H1 (cell line): Measurements from ENCODE around the gene DIAPH2. TPM values are rescaled to one million over a fixed set of nuclear protein-coding genes. Genes with fewer than 3 reads are reported as not detected.

Experiments
- CTCF ChIA-PET: fragments of 300-600 bp; sonication (Branson Sonifier 250); formaldehyde crosslinking; loops from one replicate; lab custom pipeline; 2021; ENCODE audit not compliant: partially characterized antibody; lab: Charles Lee
- POLR2A ChIA-PET: fragments of 300-600 bp; sonication (Branson Sonifier 250); formaldehyde crosslinking; loops from one replicate; lab custom pipeline; 2021; ENCODE audit warnings: inconsistent platforms; ENCODE audit not compliant: partially characterized antibody; lab: Charles Lee
- DNase-seq, 2 experiments: peaks; one replicate each; pipeline versions ENCODE4 v3.0.0 to v3.0.0-alpha.2; 2010 to 2022; ENCODE audit warnings: low spot score in 2 of 2, low read depth in 1 of 2, mixed read lengths in 1 of 2
- FAIRE-seq: peaks from 2 replicates; lab custom pipeline; 2011; peaks lifted over from hg19 to GRCh38; lab: Jason Lieb, UNC
- H2AFZ ChIP-seq: 2 replicates; pipeline ENCODE4 v1.8.1; 2012; ENCODE audit warnings: low read length, inconsistent platforms
- H2AK5ac ChIP-seq: 2 replicates; pipeline ENCODE4 v1.6.1; 2013; ENCODE audit warnings: low read depth, low read length
- H2BK120ac ChIP-seq: replicated peaks from 2 replicates; pipeline ENCODE3; 2013; ENCODE audit warnings: low read depth, low read length, inconsistent platforms
- H2BK12ac ChIP-seq: 2 replicates; pipeline ENCODE4 v1.6.1; 2013; ENCODE audit warnings: low read depth, low read length
- H2BK15ac ChIP-seq: 2 replicates; pipeline ENCODE4 v1.6.1; 2013; ENCODE audit warnings: low read length
- H2BK20ac ChIP-seq: 2 replicates; pipeline ENCODE4 v1.6.1; 2013; ENCODE audit warnings: low read length
- H2BK5ac ChIP-seq: 2 replicates; pipeline ENCODE4 v1.6.1; 2013; ENCODE audit warnings: low read depth, low read length
- H3K14ac ChIP-seq: 2 replicates; pipeline ENCODE4 v1.6.1; 2013; ENCODE audit warnings: inconsistent platforms; ENCODE audit not compliant: insufficient read length
- H3K18ac ChIP-seq: 2 replicates; pipeline ENCODE4 v1.6.1; 2013; ENCODE audit warnings: low read length; ENCODE audit errors: extremely low read depth
- H3K23ac ChIP-seq: 2 replicates; pipeline ENCODE4 v1.6.1; 2013; ENCODE audit warnings: inconsistent platforms; ENCODE audit not compliant: insufficient read length
- H3K23me2 ChIP-seq: 2 replicates; pipeline ENCODE4 v1.6.1; 2013; ENCODE audit warnings: low read depth, low read length
- H3K27ac ChIP-seq: 2 replicates; pipeline ENCODE4 v1.6.1; 2011; ENCODE audit warnings: low read depth, low read length, inconsistent platforms
- H3K27me3 ChIP-seq, 4 experiments: replicated peaks in 1 of 4; 1 replicate in 1 of 4; 2 replicates in 3 of 4; pipeline versions ENCODE4 v1.6.1 to v1.8.1; 2011 to 2013; ENCODE audit warnings: low read length in 3 of 4, mild to moderate bottlenecking in 3 of 4, inconsistent platforms in 2 of 4, mixed read lengths in 2 of 4, moderate library complexity in 1 of 4; ENCODE audit not compliant: control insufficient read depth in 3 of 4, insufficient read depth in 3 of 4; ENCODE audit errors: extremely low read depth in 1 of 4
- H3K36me3 ChIP-seq, 4 experiments: 2 replicates each; pipeline versions ENCODE4 v1.6.1 to v1.8.1; 2011 to 2013; ENCODE audit warnings: mild to moderate bottlenecking in 4 of 4, low read length in 3 of 4, moderate library complexity in 2 of 4, control low read depth in 1 of 4, inconsistent platforms in 1 of 4; ENCODE audit not compliant: insufficient read depth in 4 of 4, control insufficient read depth in 2 of 4
- H3K4ac ChIP-seq: replicated peaks from 2 replicates; pipeline ENCODE3; 2013; ENCODE audit warnings: low read length, low read depth, mixed read lengths, inconsistent platforms; ENCODE audit not compliant: insufficient read length
- H3K4me1 ChIP-seq, 4 experiments: replicated peaks in 1 of 4; 1 replicate in 1 of 4; 2 replicates in 3 of 4; pipeline versions ENCODE4 v1.6.1 to v1.8.1; 2011 to 2013; ENCODE audit warnings: low read length in 3 of 4, inconsistent platforms in 2 of 4, mixed read lengths in 1 of 4; ENCODE audit not compliant: insufficient read depth in 4 of 4, control insufficient read depth in 3 of 4
- H3K4me2 ChIP-seq, 2 experiments: 2 replicates each; pipeline versions ENCODE4 v1.6.1 to v1.8.1; 2011 to 2013; ENCODE audit warnings: low read depth in 2 of 2, low read length in 2 of 2, control low read depth in 1 of 2, inconsistent platforms in 1 of 2, mild to moderate bottlenecking in 1 of 2; ENCODE audit not compliant: insufficient read depth in 1 of 2
- H3K4me3 ChIP-seq, 4 experiments: fragments of 200-600, 300-600 bp in 1 of 4; sonication (generic), shearing (Covaris generic), sonication (Bioruptor Twin) in 1 of 4; 2 replicates each; pipeline versions ENCODE4 v1.5.1 to v1.8.1; 2011 to 2016; ENCODE audit warnings: low read length in 4 of 4, low read depth in 3 of 4, control low read depth in 2 of 4, inconsistent platforms in 2 of 4, mild to moderate bottlenecking in 2 of 4, mixed read lengths in 1 of 4, moderate library complexity in 1 of 4; ENCODE audit not compliant: insufficient read depth in 2 of 4; ENCODE audit errors: extremely low read depth in 1 of 4
- H3K56ac ChIP-seq: replicated peaks from 2 replicates; pipeline ENCODE3; 2013; ENCODE audit warnings: low read depth, mild to moderate bottlenecking, mixed read lengths, low read length, inconsistent platforms; ENCODE audit not compliant: insufficient read length
- H3K79me1 ChIP-seq: 2 replicates; pipeline ENCODE4 v1.6.1; 2013; ENCODE audit warnings: low read depth, low read length, control low read depth
- H3K79me2 ChIP-seq, 2 experiments: 2 replicates each; pipeline versions ENCODE4 v1.6.1 to v1.8.1; 2012 to 2013; ENCODE audit warnings: low read length in 2 of 2, mild to moderate bottlenecking in 2 of 2, inconsistent platforms in 1 of 2; ENCODE audit not compliant: insufficient read depth in 2 of 2, control insufficient read depth in 1 of 2
- H3K9ac ChIP-seq, 4 experiments: replicated peaks in 1 of 4; 1 replicate in 1 of 4; 2 replicates in 3 of 4; pipeline versions ENCODE4 v1.6.1 to v1.8.1; 2011 to 2013; ENCODE audit warnings: low read depth in 3 of 4, low read length in 3 of 4, control low read depth in 2 of 4, mild to moderate bottlenecking in 2 of 4, moderate library complexity in 2 of 4, inconsistent platforms in 1 of 4; ENCODE audit errors: extremely low read depth in 1 of 4
- H3K9me3 ChIP-seq, 2 experiments: 2 replicates each; pipeline versions ENCODE4 v1.6.1 to v1.8.1; 2012 to 2013; ENCODE audit warnings: mild to moderate bottlenecking in 2 of 2, moderate library complexity in 2 of 2, control low read depth in 1 of 2, inconsistent platforms in 1 of 2, low read depth in 1 of 2, low read length in 1 of 2, mixed read lengths in 1 of 2; ENCODE audit not compliant: insufficient read depth in 2 of 2
- H4K20me1 ChIP-seq, 2 experiments: replicated peaks in 1 of 2; 2 replicates each; pipeline versions ENCODE3 to v1.8.1; 2011 to 2013; ENCODE audit warnings: inconsistent platforms in 2 of 2, low read length in 2 of 2, mild to moderate bottlenecking in 1 of 2; ENCODE audit not compliant: insufficient read depth in 2 of 2, control insufficient read depth in 1 of 2
- H4K5ac ChIP-seq: 2 replicates; pipeline ENCODE4 v1.6.1; 2013; ENCODE audit warnings: low read length, low read depth, mixed read lengths, inconsistent platforms; ENCODE audit not compliant: insufficient read length
- H4K8ac ChIP-seq: 2 replicates; pipeline ENCODE4 v1.8.0; 2013; ENCODE audit warnings: mild to moderate bottlenecking, moderate library complexity, low read length, inconsistent platforms; ENCODE audit not compliant: insufficient read depth; ENCODE audit errors: extremely low read depth
- H4K91ac ChIP-seq: replicated peaks from 2 replicates; pipeline ENCODE3; 2013; ENCODE audit warnings: low read length, mixed read lengths, inconsistent platforms; ENCODE audit not compliant: insufficient read length
- ASH2L ChIP-seq: fragments of 200-600, 300-600 bp; sonication (generic); IDR thresholded peaks from one replicate; pipeline ENCODE4 v1.7.1; 2017; ENCODE audit warnings: low read length
- CREB1 ChIP-seq: IDR thresholded peaks from 2 replicates; pipeline ENCODE4 v1.6.1; 2012; ENCODE audit warnings: inconsistent platforms
- HDAC2 ChIP-seq, 2 experiments: fragments of 300-600 bp in 1 of 2; sonication (generic) in 1 of 2; IDR thresholded peaks; 2 replicates each; pipeline ENCODE4 v1.6.1; 2011 to 2012; ENCODE audit warnings: low read depth in 2 of 2, low read length in 2 of 2, mild to moderate bottlenecking in 2 of 2, moderate library complexity in 2 of 2, borderline replicate concordance in 1 of 2, inconsistent platforms in 1 of 2
- HDAC6 ChIP-seq: IDR thresholded peaks from one replicate; pipeline ENCODE4 v1.7.1; 2012; ENCODE audit warnings: low read depth, mild to moderate bottlenecking, inconsistent platforms, low read length, moderate library complexity
- JUN ChIP-seq: IDR thresholded peaks from 2 replicates; pipeline ENCODE4 v1.6.1; 2011; ENCODE audit warnings: low read depth, mild to moderate bottlenecking, improper control_type of control experiment, low read length
- NANOG ChIP-seq: IDR thresholded peaks from 2 replicates; pipeline ENCODE4 v1.6.1; 2011; ENCODE audit warnings: low read length, low read depth, mild to moderate bottlenecking, inconsistent platforms; ENCODE audit not compliant: insufficient read depth, poor library complexity, severe bottlenecking
- POLR2A ChIP-seq, 2 experiments: IDR thresholded peaks; 1 replicate in 1 of 2; 2 replicates in 1 of 2; pipeline ENCODE4 v1.6.1; 2011; ENCODE audit warnings: low read depth in 2 of 2, low read length in 2 of 2, mild to moderate bottlenecking in 2 of 2; ENCODE audit errors: control extremely low read depth in 1 of 2
- SP4 ChIP-seq: IDR thresholded peaks from 2 replicates; pipeline ENCODE4 v1.6.1; 2012; ENCODE audit warnings: low read length, inconsistent platforms
- SRF ChIP-seq: IDR thresholded peaks from 2 replicates; pipeline ENCODE4 v1.6.1; 2011; ENCODE audit warnings: mild to moderate bottlenecking, low read depth, low read length, moderate library complexity
- WGBS, 2 experiments: shearing (Covaris generic) in 1 of 2; methylation state at CpG; one replicate each; pipeline versions ENCODE4 v1.1.6 to v1.1.7; 2013 to 2015; ENCODE audit warnings: low lambda C conversion rate in 2 of 2, mixed read lengths in 2 of 2, inconsistent platforms in 1 of 2, low coverage in 1 of 2, missing lambda C conversion rate in 1 of 2; ENCODE audit not compliant: insufficient replicate concordance in 2 of 2, insufficient coverage in 1 of 2, insufficient read length in 1 of 2; ENCODE audit errors: extremely low coverage in 1 of 2, missing lambda C conversion rate in 1 of 2; 5-methylcytosine and 5-hydroxymethylcytosine counted together
- polyA plus RNA-seq, 7 experiments: library from polyadenylated mRNA; depleted of rRNA in 3 of 7; stranded (reverse) in 5 of 7; unstranded in 2 of 7; fragments of >200 nt in 5 of 7; fragments of 200-250 nt in 2 of 7; gene quantifications; 1 replicate in 5 of 7; 2 replicates in 1 of 7; 4 replicates in 1 of 7; pipeline versions ENCODE4 v1.2.1 to v1.2.3, GENCODE V29; 2011 to 2013; ENCODE audit warnings: missing spikeins in 2 of 7, mixed read lengths in 2 of 7
- total RNA-seq: library from RNA; stranded (reverse); fragmentation: NEBNext Ultra II Directional; extraction: Animal tissue kit (Norgen Biotek cat#: 25700); gene quantifications from 2 replicates; pipeline ENCODE4 v1.2.1, GENCODE V29; 2021

The DIAPH2 gene
- total and polyA plus RNA-seq, 2 of the 8 experiments (the other 6 are each of a cell fraction or from before 2014, with no cell fraction given) = 4.4 to 24.3 TPM

- H3K4me1 ChIP-seq = no peaks in the 10 kb centered on the region; a peak in 1 of 7 replicates
- H3K23ac ChIP-seq = no peak overlapping the region
- H4K5ac ChIP-seq = no peak overlapping the region
- H2BK5ac ChIP-seq = no peak overlapping the region
- no peak overlapping the region for H3K4me2 ChIP-seq
- 70% methylated on average over 1 of the region's 1 CpG; no CpG with 5 or more reads in 1 of the 2 experiments for WGBS, 2 experiments
- no peak overlapping the region for H3K4me3 ChIP-seq
- H4K91ac ChIP-seq = no peak overlapping the region
- no peak overlapping the region for H2AFZ ChIP-seq
- no peak overlapping the region for H2BK20ac ChIP-seq
- ChIA-PET CTCF (interaction anchor here (1.6 kb wide), 1 partner anchor 9 kb away, joined by 4 read pairs; no protein-coding TSS in a partner anchor), POLR2A (no interaction called here)
- no peak overlapping the region for H3K18ac ChIP-seq
- H3K79me1 ChIP-seq = no peaks in the 10 kb centered on the region
- H3K23me2 ChIP-seq = no peaks in the 10 kb centered on the region
- no peak for TF ChIP-seq ASH2L
- TF ChIP-seq HDAC6 = no peak
- no peak for TF ChIP-seq SRF
- no peak for TF ChIP-seq SP4
- TF ChIP-seq CREB1 = no peak
- no peak for TF ChIP-seq NANOG
- TF ChIP-seq HDAC2 (IDR thresholded peaks at IDR 0.05; ENCODE audit: borderline replicate concordance in 1 of 2, low read depth in 2 of 2, low read length in 2 of 2) = no peak
- no peak for TF ChIP-seq POLR2A (IDR thresholded peaks at IDR 0.05; ENCODE audit: control extremely low read depth in 1 of 2, low read depth in 2 of 2, low read length in 2 of 2)
- no peak for TF ChIP-seq JUN
- H2AK5ac ChIP-seq = no peak overlapping the region
- H2BK15ac ChIP-seq = no peak overlapping the region
- no peak for FAIRE-seq
- no peak overlapping the region for H3K27ac ChIP-seq
- no peaks in the 10 kb centered on the region for H3K36me3 ChIP-seq
- no peak for DNase-seq
- H3K9me3 ChIP-seq = no peaks in the 10 kb centered on the region
- no peak overlapping the region for H4K8ac ChIP-seq
- H3K79me2 ChIP-seq = no peaks in the 10 kb centered on the region
- no peak overlapping the region for H3K9ac ChIP-seq
- no peak overlapping the region for H2BK12ac ChIP-seq
- H2BK120ac ChIP-seq = no peak overlapping the region
- no peaks in the 10 kb centered on the region for H3K27me3 ChIP-seq
- no peak overlapping the region for H3K14ac ChIP-seq
- H3K4ac ChIP-seq = no peak overlapping the region
- H3K56ac ChIP-seq = no peak overlapping the region
- no peaks in the 10 kb centered on the region for H4K20me1 ChIP-seq
These were observed 297.5 kb downstream of the DIAPH2 start for GRCh38 chrX:96982161-96982560.
